HG03045 (cell line): ENCODE data around the gene KLHL10.

Source experiments
- ATAC-seq: cut with Tn5 transposase; IDR thresholded peaks from one replicate; pipeline ENCODE4 v1.9.1; 2021; ENCODE audit warnings: mild to moderate bottlenecking, moderate library complexity; ENCODE audit not compliant: unreplicated experiment

Gene KLHL10

DNA sequence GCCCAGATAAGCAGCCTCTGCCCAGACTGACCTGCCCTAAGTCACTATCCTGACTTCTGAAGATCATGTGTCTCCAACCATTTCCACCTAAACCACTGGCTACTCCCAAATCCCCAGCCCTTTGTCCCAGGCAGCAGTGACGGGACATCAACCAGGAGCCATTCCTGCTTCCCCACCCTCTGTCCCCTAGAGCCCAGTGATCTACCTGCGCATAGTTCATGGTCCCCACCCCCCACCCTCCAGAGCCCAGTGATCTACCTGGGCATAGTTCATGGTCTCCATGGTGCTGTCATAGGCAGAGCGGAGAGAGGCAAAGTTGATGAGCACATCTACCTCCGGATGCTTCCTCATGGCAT, 54.4 kb downstream of the KLHL10 start:
- no peak for ATAC-seq

DNA sequence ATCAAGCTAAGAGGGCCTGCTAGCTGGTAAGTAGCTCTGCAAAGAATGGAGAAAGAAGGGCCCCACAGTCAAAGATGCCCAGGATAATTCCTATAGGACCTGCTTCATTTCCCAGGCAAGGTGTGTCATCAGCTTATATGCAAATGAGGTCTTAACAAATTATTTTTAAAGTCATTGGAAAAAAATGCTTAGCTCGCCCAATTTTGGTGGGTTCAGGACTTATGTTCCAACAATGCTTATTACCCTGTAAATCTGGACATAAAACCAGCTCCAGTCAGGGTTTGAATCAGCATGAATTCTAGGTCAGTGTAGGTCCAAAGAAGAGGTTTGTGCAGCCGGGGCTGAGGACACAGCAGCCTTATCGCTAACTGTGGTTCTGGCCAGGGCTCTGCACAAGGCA, 55.8 kb downstream of the KLHL10 start:
- ATAC-seq, result no peak

DNA sequence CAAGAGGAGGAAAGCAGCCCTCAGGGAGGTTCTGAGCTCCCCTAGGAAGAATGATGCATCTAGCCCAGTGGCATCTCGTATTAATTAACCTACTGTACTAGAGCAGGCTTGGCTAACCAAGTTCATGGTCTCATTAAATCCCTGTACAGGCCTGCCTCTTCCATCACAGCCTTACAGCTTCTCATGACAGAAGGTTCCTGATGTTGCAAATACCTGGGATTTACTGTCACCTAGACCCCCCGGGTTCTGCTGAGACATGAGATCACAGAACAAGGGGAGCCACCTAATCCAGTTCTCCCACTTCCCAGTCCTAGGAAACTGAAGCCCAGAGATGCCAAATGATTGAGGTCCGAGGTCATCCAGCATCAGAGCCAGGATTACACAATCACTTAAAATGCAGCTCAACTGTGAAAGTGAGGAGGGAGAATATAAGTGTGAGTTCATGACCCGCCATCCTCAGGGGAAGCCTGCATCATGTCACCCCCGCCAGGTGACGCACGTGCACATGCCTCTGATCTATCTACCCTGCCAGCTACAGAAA, 57.2 kb downstream of the KLHL10 start:
- ATAC-seq, result no peak

GRCh38 chr17:41895617-41896016, 58.0 kb downstream of the KLHL10 start:
- no peak for ATAC-seq

DNA sequence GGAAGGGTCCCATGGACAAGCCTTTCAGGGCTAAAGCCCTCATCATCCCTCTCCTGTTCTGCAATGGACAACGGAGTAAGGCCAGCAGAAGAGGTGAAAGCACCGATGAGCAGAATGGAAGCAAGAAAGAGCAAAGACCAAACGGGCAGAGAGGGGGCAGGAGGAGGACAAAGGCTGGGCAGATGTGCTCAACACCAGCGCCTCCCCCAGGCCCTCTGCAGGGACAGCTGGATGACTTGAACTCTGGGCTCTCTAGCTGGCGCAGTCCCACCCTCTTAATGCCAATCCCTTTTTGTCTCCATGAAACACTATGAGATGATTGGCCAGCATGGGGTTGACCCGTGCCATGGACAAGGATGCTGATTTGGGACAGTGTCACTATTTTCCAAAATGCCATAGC, 59.1 kb downstream of the KLHL10 start:
- ATAC-seq, result no peak
